ENCODE data around the gene KCNJ5.

- TF ChIP-seq CTCF (IDR thresholded peaks at IDR 0.05): no peak
- TF ChIP-seq POLR2A (IDR thresholded peaks at IDR 0.05): no peak
These were observed 23.3 kb downstream of the KCNJ5 start for GRCh38 chr11:128914216-128915148.
